ENCODE data around the gene EMILIN1.

- TF ChIP-seq CTCF (conservative IDR thresholded peaks at IDR 0.05; ENCODE audit: low read depth, low read length) (no peak), EZH2 (IDR thresholded peaks at IDR 0.05; ENCODE audit: borderline replicate concordance, low read depth, low read length, poor library complexity, severe bottlenecking) (no peak)
Measured at GRCh38 chr2:27053321-27053720, 25.1 kb upstream of the EMILIN1 start.
